K562 (cell line): Measurements from ENCODE around the gene MPZL1. TPM values are rescaled to one million over a fixed set of nuclear protein-coding genes. Genes with fewer than 3 reads are reported as not detected.

ENCODE experiments used
- CBFA2T2 ChIP-seq: fragments of 450-650 bp; conservative IDR thresholded peaks from 2 replicates; pipeline ENCODE4 v1.6.1; 2017; ENCODE audit warnings: mild to moderate bottlenecking
- CEBPB ChIP-seq: fragments of 450-650 bp; IDR thresholded peaks from 2 replicates; pipeline ENCODE4 v1.6.1; 2016; ENCODE audit warnings: missing genetic modification characterization, missing compliant biosample characterization
- FOXA3 ChIP-seq, 2 experiments: fragments of 450-650 bp in 1 of 2; sonication (generic) in 1 of 2; formaldehyde crosslinking; IDR thresholded peaks in 1 of 2; conservative IDR thresholded peaks in 1 of 2; 2 replicates each; pipeline versions ENCODE4 v1.4.0 to v1.8.0; 2020 to 2022; ENCODE audit warnings: mild to moderate bottlenecking in 2 of 2, missing genetic modification reagents in 1 of 2
- FOXK2 ChIP-seq, 2 experiments: fragments of 450-650 bp; IDR thresholded peaks in 1 of 2; conservative IDR thresholded peaks in 1 of 2; 2 replicates each; pipeline ENCODE4 v1.6.1; 2016; ENCODE audit warnings: low read depth in 2 of 2, mild to moderate bottlenecking in 1 of 2
- FUS ChIP-seq: fragments of 200-400 bp; formaldehyde crosslinking; optimal IDR thresholded peaks from 2 replicates; pipeline ENCODE3; 2017; ENCODE audit warnings: low read depth, low read length
- GTF2A2 ChIP-seq: IDR thresholded peaks from 2 replicates; pipeline ENCODE4 v1.6.1; 2016; ENCODE audit warnings: mild to moderate bottlenecking, missing genetic modification characterization, missing compliant biosample characterization
- GTF2E2 ChIP-seq: fragments of 200-800 bp; sonication (Bioruptor generic); IDR thresholded peaks from 2 replicates; pipeline ENCODE4 v1.6.1; 2016; ENCODE audit warnings: missing genetic modification characterization, missing compliant biosample characterization
- L3MBTL2 ChIP-seq: fragments of 450-650 bp; IDR thresholded peaks from 2 replicates; pipeline ENCODE4 v1.6.1; 2016; ENCODE audit warnings: mild to moderate bottlenecking, moderate library complexity
- MECOM ChIP-seq: fragments of 250-450 bp; sonication (Bioruptor Pico); IDR thresholded peaks from 2 replicates; pipeline ENCODE4 v1.8.0; 2022; ENCODE audit warnings: inconsistent platforms
- MIER1 ChIP-seq: fragments of 450-650 bp; IDR thresholded peaks from 2 replicates; pipeline ENCODE4 v1.6.1; 2016; ENCODE audit warnings: antibody characterized with exemption, mild to moderate bottlenecking, low read depth
- MTA2 ChIP-seq: fragments of 450-650 bp; IDR thresholded peaks from 2 replicates; pipeline ENCODE4 v1.6.1; 2016; ENCODE audit warnings: low read depth
- NR2C1 ChIP-seq, 2 experiments: fragments of 450-650 bp; IDR thresholded peaks; 2 replicates each; pipeline ENCODE4 v1.6.1; 2017; ENCODE audit warnings: mild to moderate bottlenecking in 2 of 2, antibody characterized with exemption in 1 of 2, inconsistent platforms in 1 of 2, missing compliant biosample characterization in 1 of 2, missing genetic modification characterization in 1 of 2
- PML ChIP-seq: IDR thresholded peaks from 2 replicates; pipeline ENCODE4 v1.6.1; 2012; ENCODE audit warnings: low read length, inconsistent platforms
- SMARCB1 ChIP-seq: IDR thresholded peaks from 2 replicates; pipeline ENCODE4 v1.6.1; 2011; ENCODE audit warnings: improper control_type of control experiment, low read depth; ENCODE audit not compliant: insufficient read length
- TEAD4 ChIP-seq, 2 experiments: sonication (generic) in 1 of 2; formaldehyde crosslinking in 1 of 2; IDR thresholded peaks; 2 replicates each; pipeline versions ENCODE4 v1.6.1 to v1.8.0; 2012 to 2022; ENCODE audit warnings: borderline replicate concordance in 1 of 2, inconsistent platforms in 1 of 2, low read length in 1 of 2, mild to moderate bottlenecking in 1 of 2, missing genetic modification reagents in 1 of 2
- ZNF253 ChIP-seq: fragments of 250-450 bp; sonication (Bioruptor Pico); conservative IDR thresholded peaks from 2 replicates; pipeline ENCODE4 v1.6.1; 2021; ENCODE audit warnings: mild to moderate bottlenecking
- ZNF263 ChIP-seq: sonication (generic); formaldehyde crosslinking; IDR thresholded peaks from 2 replicates; pipeline ENCODE4 v1.8.0; 2022; ENCODE audit warnings: mild to moderate bottlenecking, missing genetic modification reagents, borderline replicate concordance
- ZNF707 ChIP-seq: fragments of 250-450 bp; sonication (Bioruptor Pico); conservative IDR thresholded peaks from 2 replicates; pipeline ENCODE4 v1.8.0; 2022; ENCODE audit warnings: inconsistent platforms, mild to moderate bottlenecking, moderate library complexity
- polyA plus RNA-seq, 8 experiments: library from polyadenylated mRNA; depleted of rRNA in 4 of 8; stranded (reverse) in 5 of 8; unstranded in 3 of 8; fragments of >200 nt; fragmentation: Nextera tagmentation in 2 of 8; fragmentation: Illumina TruSeq in 1 of 8; extraction: Ambion mirVana in 2 of 8; extraction: Trizol in 1 of 8; gene quantifications; 2 replicates each; pipeline versions ENCODE4 v1.2.1 to v1.2.3, GENCODE V29; 2011 to 2014; ENCODE audit warnings: inconsistent platforms in 1 of 8, missing spikeins in 1 of 8
- total RNA-seq, 7 experiments: library from RNA; depleted of rRNA in 6 of 7; stranded (reverse); fragments of >200 nt in 6 of 7; fragmentation: Illumina TruSeq in 2 of 7; extraction: Trizol in 2 of 7; gene quantifications; 2 replicates each; pipeline versions ENCODE4 v1.2.1 to v1.2.3, GENCODE V29; 2011 to 2021; ENCODE audit warnings: low replicate concordance in 1 of 7
- TF ChIP-seq, protein P1 (sequence below): fragments of 450-650 bp; conservative IDR thresholded peaks from 2 replicates; pipeline ENCODE4 v1.6.1; 2016; ENCODE audit warnings: missing genetic modification characterization, low read depth, mild to moderate bottlenecking, missing compliant biosample characterization, moderate library complexity
- TF ChIP-seq, protein P2 (sequence below), 2 experiments: fragments of 450-650 bp in 1 of 2; IDR thresholded peaks; 2 replicates each; pipeline ENCODE4 v1.6.1; 2011 to 2017; ENCODE audit warnings: low read depth in 2 of 2, antibody characterized with exemption in 1 of 2, borderline replicate concordance in 1 of 2, low read length in 1 of 2, mild to moderate bottlenecking in 1 of 2, mixed read lengths in 1 of 2; ENCODE audit not compliant: control insufficient read depth in 1 of 2
- TF ChIP-seq, protein P3 (sequence below): fragments of 200-800 bp; sonication (Bioruptor generic); IDR thresholded peaks from 2 replicates; pipeline ENCODE4 v1.6.1; 2017; ENCODE audit warnings: missing genetic modification characterization, missing compliant biosample characterization

Gene MPZL1
- total and polyA plus RNA-seq, 9 of the 15 experiments (the other 6 are each of a cell fraction or from before 2014, with no cell fraction given): 14.5 to 153 (median 66.5) TPM

DNA sequence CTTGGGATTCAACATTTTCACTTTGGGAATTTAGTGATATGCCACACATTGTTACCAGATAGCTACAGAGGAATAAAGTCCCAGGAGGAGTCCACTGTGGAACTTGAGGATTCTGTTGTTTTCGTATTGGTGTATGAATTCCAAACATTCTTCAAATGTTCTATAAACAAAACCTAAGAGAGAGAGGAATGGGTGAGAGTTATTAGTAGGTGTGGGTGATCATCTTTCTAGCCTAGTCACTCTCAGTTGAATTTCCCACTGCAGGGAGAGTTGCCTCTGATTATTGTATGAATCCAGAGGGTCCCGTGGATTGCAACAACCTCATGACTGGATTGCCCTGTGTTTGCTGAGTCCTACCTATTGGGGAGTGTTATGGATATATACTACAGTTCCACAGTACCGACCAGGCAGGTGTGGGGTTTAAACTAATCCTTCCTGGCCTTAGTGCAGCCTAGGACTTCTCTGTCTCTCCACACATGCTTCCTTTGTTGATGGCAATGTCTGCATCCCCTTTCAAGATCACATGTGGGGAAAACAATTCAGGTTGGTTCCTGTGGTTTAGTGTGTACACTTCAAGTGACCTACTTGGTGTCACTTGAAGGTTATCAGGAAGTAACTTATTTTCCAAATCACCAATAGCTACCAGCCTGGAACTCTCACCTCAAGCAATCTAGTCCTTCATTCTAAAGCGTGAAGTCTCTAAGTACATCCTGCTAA, 100.3 kb downstream of the MPZL1 start (continued):
- TF ChIP-seq, protein P1, sequence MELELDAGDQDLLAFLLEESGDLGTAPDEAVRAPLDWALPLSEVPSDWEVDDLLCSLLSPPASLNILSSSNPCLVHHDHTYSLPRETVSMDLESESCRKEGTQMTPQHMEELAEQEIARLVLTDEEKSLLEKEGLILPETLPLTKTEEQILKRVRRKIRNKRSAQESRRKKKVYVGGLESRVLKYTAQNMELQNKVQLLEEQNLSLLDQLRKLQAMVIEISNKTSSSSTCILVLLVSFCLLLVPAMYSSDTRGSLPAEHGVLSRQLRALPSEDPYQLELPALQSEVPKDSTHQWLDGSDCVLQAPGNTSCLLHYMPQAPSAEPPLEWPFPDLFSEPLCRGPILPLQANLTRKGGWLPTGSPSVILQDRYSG (tag): no peak
- TF ChIP-seq SMARCB1 (no peak), ZNF253 (CRISPR knock-in tag) (no peak), L3MBTL2 (peak; percentile 63; the same call in 1 of the 2 replicates), GTF2A2 (tag) (no peak), MECOM (CRISPR knock-in tag) (0 out of 2 replicates have a peak, but pooled peaks have one; percentile 5), ZNF707 (CRISPR knock-in tag) (no peak), GTF2E2 (tag) (no peak), ZNF263 (CRISPR knock-in tag) (no peak), MIER1 (no peak), FUS (no peak), TEAD4 (IDR thresholded peaks at IDR 0.05; ENCODE audit: low read length) (0 out of 2 replicates have a peak, but pooled peaks have one; percentile 14), TEAD4 (CRISPR knock-in tag; IDR thresholded peaks at IDR 0.05; ENCODE audit: borderline replicate concordance) (no peak), FOXA3 (CRISPR knock-in tag; conservative IDR thresholded peaks at IDR 0.05 in 1 of 2, IDR thresholded peaks at IDR 0.05 in 1 of 2) (peak in 1 of 2 experiments; percentile 39; a peak in 1 of 4 replicates), CBFA2T2 (no peak), NR2C1 (IDR thresholded peaks at IDR 0.05) (no peak), NR2C1 (tag; IDR thresholded peaks at IDR 0.05) (peak; percentile 36; the same call in 1 of the 2 replicates), FOXK2 (conservative IDR thresholded peaks at IDR 0.05 in 1 of 2, IDR thresholded peaks at IDR 0.05 in 1 of 2; ENCODE audit: low read depth in 2 of 2) (peak in 1 of 2 experiments; percentile 9; a peak in 1 of 4 replicates), CEBPB (tag) (no peak), PML (no peak), MTA2 (0 out of 2 replicates have a peak, but pooled peaks have one; percentile 11)
- TF ChIP-seq, protein P2, sequence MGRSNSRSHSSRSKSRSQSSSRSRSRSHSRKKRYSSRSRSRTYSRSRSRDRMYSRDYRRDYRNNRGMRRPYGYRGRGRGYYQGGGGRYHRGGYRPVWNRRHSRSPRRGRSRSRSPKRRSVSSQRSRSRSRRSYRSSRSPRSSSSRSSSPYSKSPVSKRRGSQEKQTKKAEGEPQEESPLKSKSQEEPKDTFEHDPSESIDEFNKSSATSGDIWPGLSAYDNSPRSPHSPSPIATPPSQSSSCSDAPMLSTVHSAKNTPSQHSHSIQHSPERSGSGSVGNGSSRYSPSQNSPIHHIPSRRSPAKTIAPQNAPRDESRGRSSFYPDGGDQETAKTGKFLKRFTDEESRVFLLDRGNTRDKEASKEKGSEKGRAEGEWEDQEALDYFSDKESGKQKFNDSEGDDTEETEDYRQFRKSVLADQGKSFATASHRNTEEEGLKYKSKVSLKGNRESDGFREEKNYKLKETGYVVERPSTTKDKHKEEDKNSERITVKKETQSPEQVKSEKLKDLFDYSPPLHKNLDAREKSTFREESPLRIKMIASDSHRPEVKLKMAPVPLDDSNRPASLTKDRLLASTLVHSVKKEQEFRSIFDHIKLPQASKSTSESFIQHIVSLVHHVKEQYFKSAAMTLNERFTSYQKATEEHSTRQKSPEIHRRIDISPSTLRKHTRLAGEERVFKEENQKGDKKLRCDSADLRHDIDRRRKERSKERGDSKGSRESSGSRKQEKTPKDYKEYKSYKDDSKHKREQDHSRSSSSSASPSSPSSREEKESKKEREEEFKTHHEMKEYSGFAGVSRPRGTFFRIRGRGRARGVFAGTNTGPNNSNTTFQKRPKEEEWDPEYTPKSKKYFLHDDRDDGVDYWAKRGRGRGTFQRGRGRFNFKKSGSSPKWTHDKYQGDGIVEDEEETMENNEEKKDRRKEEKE (IDR thresholded peaks at IDR 0.05; ENCODE audit: borderline replicate concordance in 1 of 2, control insufficient read depth in 1 of 2, low read depth in 2 of 2, low read length in 1 of 2): no peak
- TF ChIP-seq, protein P3, sequence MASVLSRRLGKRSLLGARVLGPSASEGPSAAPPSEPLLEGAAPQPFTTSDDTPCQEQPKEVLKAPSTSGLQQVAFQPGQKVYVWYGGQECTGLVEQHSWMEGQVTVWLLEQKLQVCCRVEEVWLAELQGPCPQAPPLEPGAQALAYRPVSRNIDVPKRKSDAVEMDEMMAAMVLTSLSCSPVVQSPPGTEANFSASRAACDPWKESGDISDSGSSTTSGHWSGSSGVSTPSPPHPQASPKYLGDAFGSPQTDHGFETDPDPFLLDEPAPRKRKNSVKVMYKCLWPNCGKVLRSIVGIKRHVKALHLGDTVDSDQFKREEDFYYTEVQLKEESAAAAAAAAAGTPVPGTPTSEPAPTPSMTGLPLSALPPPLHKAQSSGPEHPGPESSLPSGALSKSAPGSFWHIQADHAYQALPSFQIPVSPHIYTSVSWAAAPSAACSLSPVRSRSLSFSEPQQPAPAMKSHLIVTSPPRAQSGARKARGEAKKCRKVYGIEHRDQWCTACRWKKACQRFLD (CRISPR knock-in tag): no peak
